HEK293 (cell line): ENCODE results near the gene ENGASE.

Experiments
- CTCF ChIA-PET: fragments of 350-600 bp; formaldehyde crosslinking; extraction: SDS; loops from one replicate; lab custom pipeline; 2021; ENCODE audit warnings: antibody characterized with exemption; lab: Yijun Ruan, JAX
- POLR2A ChIA-PET: fragments of 300-600 bp; formaldehyde crosslinking; extraction: SDS; loops from one replicate; lab custom pipeline; 2020; ENCODE audit warnings: antibody characterized with exemption, inconsistent platforms; lab: Yijun Ruan, JAX
- H3K27ac ChIP-seq: fragments of 200-500 bp; sonication (Bioruptor generic); 2 replicates; pipeline ENCODE4 v1.5.1; 2014; ENCODE audit warnings: low read depth, low read length, control low read depth, inconsistent platforms; ENCODE audit errors: extremely low read depth
- H3K36me3 ChIP-seq, 2 experiments: fragments of 200-500 bp in 1 of 2; sonication (Bioruptor generic) in 1 of 2; 1 replicate in 1 of 2; 2 replicates in 1 of 2; pipeline ENCODE4 v1.5.1; 2014 to 2017; ENCODE audit warnings: inconsistent platforms in 2 of 2, low read length in 2 of 2; ENCODE audit not compliant: control insufficient read depth in 2 of 2, insufficient read depth in 1 of 2
- H3K4me1 ChIP-seq: fragments of 200-500 bp; sonication (Bioruptor generic); 2 replicates; pipeline ENCODE4 v1.5.1; 2014; ENCODE audit warnings: mild to moderate bottlenecking, low read length, inconsistent platforms; ENCODE audit not compliant: control insufficient read depth, insufficient read depth
- H3K4me3 ChIP-seq: 2 replicates; pipeline ENCODE4 v1.5.1; 2011; ENCODE audit warnings: low read depth, mild to moderate bottlenecking, control low read depth, low read length, moderate library complexity
- H3K9me3 ChIP-seq: fragments of 200-500 bp; sonication (Bioruptor generic); 2 replicates; pipeline ENCODE4 v1.5.1; 2014; ENCODE audit warnings: low read depth, low read length, inconsistent platforms; ENCODE audit not compliant: control insufficient read depth, insufficient read depth
- GLIS1 ChIP-seq: fragments of 450-650 bp; formaldehyde crosslinking; IDR thresholded peaks from 2 replicates; pipeline ENCODE4 v1.5.1; 2016; ENCODE audit warnings: missing biosample characterization, missing genetic modification characterization
- OSR2 ChIP-seq: fragments of 450-650 bp; formaldehyde crosslinking; IDR thresholded peaks from 2 replicates; pipeline ENCODE4 v1.5.1; 2016; ENCODE audit warnings: missing biosample characterization, missing genetic modification characterization
- SALL2 ChIP-seq: fragments of 450-650 bp; formaldehyde crosslinking; IDR thresholded peaks from 2 replicates; pipeline ENCODE4 v1.5.0; 2017; ENCODE audit warnings: missing biosample characterization, mild to moderate bottlenecking, missing genetic modification characterization, borderline replicate concordance
- SCRT2 ChIP-seq: fragments of 450-650 bp; formaldehyde crosslinking; IDR thresholded peaks from 2 replicates; pipeline ENCODE4 v1.5.1; 2016; ENCODE audit warnings: missing biosample characterization, missing genetic modification characterization
- SP3 ChIP-seq: fragments of 450-650 bp; formaldehyde crosslinking; IDR thresholded peaks from 2 replicates; pipeline ENCODE4 v1.5.1; 2016; ENCODE audit warnings: missing biosample characterization, missing genetic modification characterization
- ZBTB48 ChIP-seq: fragments of 450-650 bp; formaldehyde crosslinking; IDR thresholded peaks from 2 replicates; pipeline ENCODE4 v1.5.1; 2016; ENCODE audit warnings: missing biosample characterization, missing genetic modification characterization
- ZBTB8A ChIP-seq: fragments of 450-650 bp; formaldehyde crosslinking; IDR thresholded peaks from 2 replicates; pipeline ENCODE4 v1.5.1; 2016; ENCODE audit warnings: missing biosample characterization, missing genetic modification characterization
- ZFP41 ChIP-seq: fragments of 450-650 bp; formaldehyde crosslinking; IDR thresholded peaks from 2 replicates; pipeline ENCODE4 v1.5.1; 2016; ENCODE audit warnings: missing biosample characterization, missing genetic modification characterization, borderline replicate concordance
- ZNF133 ChIP-seq: fragments of 450-650 bp; formaldehyde crosslinking; IDR thresholded peaks from 2 replicates; pipeline ENCODE4 v1.5.1; 2016; ENCODE audit warnings: missing biosample characterization, missing genetic modification characterization
- ZNF140 ChIP-seq: fragments of 450-650 bp; formaldehyde crosslinking; IDR thresholded peaks from 2 replicates; pipeline ENCODE4 v1.5.1; 2016; ENCODE audit warnings: missing biosample characterization, missing genetic modification characterization
- ZNF174 ChIP-seq: fragments of 450-650 bp; formaldehyde crosslinking; IDR thresholded peaks from 2 replicates; pipeline ENCODE4 v1.5.0; 2017; ENCODE audit warnings: missing biosample characterization, mild to moderate bottlenecking, missing genetic modification characterization
- ZNF24 ChIP-seq: fragments of 450-650 bp; formaldehyde crosslinking; IDR thresholded peaks from 2 replicates; pipeline ENCODE4 v1.5.1; 2016; ENCODE audit warnings: missing biosample characterization, missing genetic modification characterization
- ZNF548 ChIP-seq: fragments of 450-650 bp; formaldehyde crosslinking; IDR thresholded peaks from 2 replicates; pipeline ENCODE4 v1.5.1; 2016; ENCODE audit warnings: missing biosample characterization, missing genetic modification characterization
- ZNF664 ChIP-seq: fragments of 450-650 bp; formaldehyde crosslinking; IDR thresholded peaks from 2 replicates; pipeline ENCODE4 v1.5.1; 2016; ENCODE audit warnings: missing biosample characterization, missing genetic modification characterization
- ZNF837 ChIP-seq: fragments of 450-650 bp; formaldehyde crosslinking; IDR thresholded peaks from 2 replicates; pipeline ENCODE4 v1.5.1; 2016; ENCODE audit warnings: missing biosample characterization, missing genetic modification characterization
- TF ChIP-seq, protein P1 (sequence below): fragments of 450-650 bp; formaldehyde crosslinking; IDR thresholded peaks from 2 replicates; pipeline ENCODE4 v1.5.1; 2016; ENCODE audit warnings: missing biosample characterization, missing genetic modification characterization
- TF ChIP-seq, protein P2 (sequence below): fragments of 450-650 bp; formaldehyde crosslinking; IDR thresholded peaks from 2 replicates; pipeline ENCODE4 v1.5.1; 2016; ENCODE audit warnings: missing biosample characterization, missing genetic modification characterization
- TF ChIP-seq, protein P3 (sequence below): fragments of 450-650 bp; formaldehyde crosslinking; IDR thresholded peaks from 2 replicates; pipeline ENCODE4 v1.5.1; 2016; ENCODE audit warnings: missing biosample characterization, missing genetic modification characterization
- TF ChIP-seq, protein P4 (sequence below): fragments of 450-650 bp; formaldehyde crosslinking; IDR thresholded peaks from 2 replicates; pipeline ENCODE4 v1.5.1; 2016; ENCODE audit warnings: missing biosample characterization, missing genetic modification characterization

ENGASE gene

DNA sequence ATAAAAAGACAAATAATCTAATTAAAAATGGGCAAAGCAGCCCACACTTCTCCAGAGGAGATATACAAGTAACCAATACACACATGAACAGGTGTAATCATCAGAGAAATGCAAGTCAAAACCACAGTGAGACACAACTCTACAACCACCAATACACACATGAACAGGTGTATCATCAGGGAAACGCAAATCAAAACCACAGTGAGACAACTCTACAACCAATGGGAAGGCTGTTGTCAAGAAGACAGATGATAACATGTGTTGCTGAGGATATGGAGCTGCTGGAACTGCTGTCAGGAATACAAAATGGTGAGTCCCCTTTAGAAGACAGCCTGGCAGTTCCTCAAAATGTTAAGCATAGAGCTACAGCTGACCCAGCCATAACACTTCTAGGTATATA is 22.5 kb upstream of the ENGASE start:
- Histone ChIP-seq H3K9me3 (no peaks in the 10 kb centered on the region), H3K36me3 (peaks cover 0 to 3% of the 10 kb centered on the region in 2 experiments; a peak in 1 of 3 replicates), H3K4me1 (no peaks in the 10 kb centered on the region), H3K4me3 (no peak overlapping the region), H3K27ac (no peak overlapping the region)
- ChIA-PET CTCF (interaction anchor here (0.6 to 4.4 kb wide), 11 partner anchors 10 to 339 kb away, joined by 3 to 20 read pairs (median 3); partner anchors contain the start of gene ENGASE), POLR2A (interaction anchor here (0.6 kb wide), 1 partner anchor 10 kb away, joined by 3 read pairs; no protein-coding TSS in a partner anchor)
- no peak for TF ChIP-seq ZNF140 (tag by site-specific recombination)
- TF ChIP-seq, protein P1, sequence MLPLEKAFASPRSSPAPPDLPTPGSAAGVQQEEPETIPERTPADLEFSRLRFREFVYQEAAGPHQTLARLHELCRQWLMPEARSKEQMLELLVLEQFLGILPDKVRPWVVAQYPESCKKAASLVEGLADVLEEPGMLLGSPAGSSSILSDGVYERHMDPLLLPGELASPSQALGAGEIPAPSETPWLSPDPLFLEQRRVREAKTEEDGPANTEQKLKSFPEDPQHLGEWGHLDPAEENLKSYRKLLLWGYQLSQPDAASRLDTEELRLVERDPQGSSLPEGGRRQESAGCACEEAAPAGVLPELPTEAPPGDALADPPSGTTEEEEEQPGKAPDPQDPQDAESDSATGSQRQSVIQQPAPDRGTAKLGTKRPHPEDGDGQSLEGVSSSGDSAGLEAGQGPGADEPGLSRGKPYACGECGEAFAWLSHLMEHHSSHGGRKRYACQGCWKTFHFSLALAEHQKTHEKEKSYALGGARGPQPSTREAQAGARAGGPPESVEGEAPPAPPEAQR (tag by site-specific recombination) = no peak
- no peak for TF ChIP-seq ZNF24
- TF ChIP-seq ZNF174 (tag by site-specific recombination) = no peak
- TF ChIP-seq SALL2 (tag by site-specific recombination) = no peak
- TF ChIP-seq ZNF837 (tag by site-specific recombination) = no peak
- TF ChIP-seq SP3 (tag by site-specific recombination) = no peak
- TF ChIP-seq, protein P2, sequence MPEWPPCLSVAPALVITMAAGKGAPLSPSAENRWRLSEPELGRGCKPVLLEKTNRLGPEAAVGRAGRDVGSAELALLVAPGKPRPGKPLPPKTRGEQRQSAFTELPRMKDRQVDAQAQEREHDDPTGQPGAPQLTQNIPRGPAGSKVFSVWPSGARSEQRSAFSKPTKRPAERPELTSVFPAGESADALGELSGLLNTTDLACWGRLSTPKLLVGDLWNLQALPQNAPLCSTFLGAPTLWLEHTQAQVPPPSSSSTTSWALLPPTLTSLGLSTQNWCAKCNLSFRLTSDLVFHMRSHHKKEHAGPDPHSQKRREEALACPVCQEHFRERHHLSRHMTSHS = no peak
- no peak for TF ChIP-seq ZNF548 (tag by site-specific recombination)
- no peak for TF ChIP-seq ZFP41 (tag by site-specific recombination)
- TF ChIP-seq OSR2 (tag by site-specific recombination) = no peak
- no peak for TF ChIP-seq ZBTB8A (tag by site-specific recombination)

DNA sequence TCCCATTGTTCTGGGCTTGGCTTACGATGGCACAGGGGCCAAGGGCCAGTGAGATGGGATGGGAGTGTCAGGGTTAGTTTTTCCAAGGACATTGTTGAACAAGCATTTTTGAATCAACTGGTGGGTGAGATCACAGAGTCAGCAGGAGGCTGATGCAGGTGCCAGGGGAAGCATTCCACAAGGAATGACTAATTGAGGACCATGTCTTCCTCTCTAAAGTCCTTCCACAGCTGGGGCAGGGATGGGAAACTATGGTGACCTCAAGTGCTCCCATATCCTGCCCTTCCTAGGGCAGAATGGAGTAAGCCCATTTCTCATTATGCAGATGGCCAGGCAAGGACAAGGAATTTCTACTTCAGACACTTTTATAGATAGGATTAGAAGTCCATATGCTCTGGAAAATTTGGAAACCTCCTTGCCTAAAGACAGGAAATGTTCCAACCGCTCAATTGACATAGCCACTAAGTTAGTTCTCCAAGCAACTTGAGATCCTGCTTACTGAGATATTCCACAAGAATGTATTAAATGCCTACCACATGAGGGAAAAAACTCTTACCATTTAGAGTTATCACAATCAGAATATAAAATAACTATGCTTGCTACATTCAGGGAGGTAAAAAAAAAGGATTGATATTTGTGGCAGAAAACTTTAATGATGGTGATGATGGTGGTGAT is 21.2 kb upstream of the ENGASE start:
- no peak overlapping the region for H3K27ac ChIP-seq
- ChIA-PET POLR2A (interaction anchor here (0.8 kb wide), 1 partner anchor 31 kb away, joined by 3 read pairs; no protein-coding TSS in a partner anchor), CTCF (interaction anchor here (0.8 to 4.4 kb wide), 7 partner anchors 11 to 339 kb away, joined by 3 to 20 read pairs (median 4); no protein-coding TSS in a partner anchor)
- 0 out of 2 replicates have a peak, but pooled peaks have one; percentile 6 for TF ChIP-seq GLIS1 (tag by site-specific recombination)
- peak; percentile 78 for TF ChIP-seq SCRT2 (tag by site-specific recombination)
- TF ChIP-seq ZNF664 (tag by site-specific recombination) = 0 out of 2 replicates have a peak, but pooled peaks have one; percentile 2
- TF ChIP-seq, protein P3, sequence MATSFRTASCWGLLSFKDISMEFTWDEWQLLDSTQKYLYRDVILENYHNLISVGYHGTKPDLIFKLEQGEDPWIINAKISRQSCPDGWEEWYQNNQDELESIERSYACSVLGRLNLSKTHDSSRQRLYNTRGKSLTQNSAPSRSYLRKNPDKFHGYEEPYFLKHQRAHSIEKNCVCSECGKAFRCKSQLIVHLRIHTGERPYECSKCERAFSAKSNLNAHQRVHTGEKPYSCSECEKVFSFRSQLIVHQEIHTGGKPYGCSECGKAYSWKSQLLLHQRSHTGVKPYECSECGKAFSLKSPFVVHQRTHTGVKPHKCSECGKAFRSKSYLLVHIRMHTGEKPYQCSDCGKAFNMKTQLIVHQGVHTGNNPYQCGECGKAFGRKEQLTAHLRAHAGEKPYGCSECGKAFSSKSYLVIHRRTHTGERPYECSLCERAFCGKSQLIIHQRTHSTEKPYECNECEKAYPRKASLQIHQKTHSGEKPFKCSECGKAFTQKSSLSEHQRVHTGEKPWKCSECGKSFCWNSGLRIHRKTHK (tag by site-specific recombination) = no peak
- no peak overlapping the region for H3K4me3 ChIP-seq
- H3K4me1 ChIP-seq = no peaks in the 10 kb centered on the region
- no peaks in the 10 kb centered on the region for H3K36me3 ChIP-seq
- no peaks in the 10 kb centered on the region for H3K9me3 ChIP-seq

DNA sequence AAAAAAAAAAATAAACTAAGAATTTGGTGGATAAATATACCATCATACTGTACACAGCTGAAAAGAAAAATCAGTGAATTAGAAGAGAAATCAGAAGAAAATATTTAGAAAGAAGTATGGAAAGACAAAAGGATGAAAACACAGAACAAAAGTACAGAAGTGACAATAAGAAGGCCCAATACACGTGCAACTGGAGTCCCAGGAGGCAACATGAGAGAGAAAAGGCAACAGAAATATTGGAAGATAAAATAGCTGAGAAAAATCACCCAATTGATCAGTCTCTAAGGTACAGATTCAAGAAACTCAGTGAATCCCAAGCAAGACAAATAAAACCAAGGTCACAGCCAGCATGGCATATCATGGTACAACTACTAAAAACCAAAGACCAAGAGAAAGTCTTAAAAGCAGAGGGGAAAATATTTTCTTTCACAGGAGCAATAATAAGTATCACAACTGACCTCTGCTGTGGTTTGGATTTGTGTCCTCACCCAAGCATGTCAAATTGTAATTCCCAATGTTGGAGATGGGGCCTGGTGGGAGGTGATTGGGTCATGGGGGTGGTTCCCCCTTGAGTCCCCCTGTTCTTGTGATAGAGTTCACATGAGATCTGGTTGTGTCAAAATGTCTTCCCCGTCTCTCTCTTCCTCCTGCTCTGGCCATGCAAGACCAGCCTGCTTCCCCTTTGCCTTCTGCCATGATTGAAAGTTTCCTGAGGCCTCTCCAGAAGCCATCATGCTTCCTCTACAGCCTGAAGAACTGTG is 20.2 kb upstream of the ENGASE start:
- ChIA-PET CTCF (interaction anchor here (1.5 to 4.6 kb wide), 4 partner anchors 9 to 338 kb away, joined by 3 to 20 read pairs (median 11); no protein-coding TSS in a partner anchor), POLR2A (no interaction called here)
- no peaks in the 10 kb centered on the region for H3K9me3 ChIP-seq
- no peaks in the 10 kb centered on the region for H3K4me1 ChIP-seq
- no peaks in the 10 kb centered on the region for H3K36me3 ChIP-seq
- no peak overlapping the region for H3K27ac ChIP-seq
- no peak overlapping the region for H3K4me3 ChIP-seq
- TF ChIP-seq, protein P4, sequence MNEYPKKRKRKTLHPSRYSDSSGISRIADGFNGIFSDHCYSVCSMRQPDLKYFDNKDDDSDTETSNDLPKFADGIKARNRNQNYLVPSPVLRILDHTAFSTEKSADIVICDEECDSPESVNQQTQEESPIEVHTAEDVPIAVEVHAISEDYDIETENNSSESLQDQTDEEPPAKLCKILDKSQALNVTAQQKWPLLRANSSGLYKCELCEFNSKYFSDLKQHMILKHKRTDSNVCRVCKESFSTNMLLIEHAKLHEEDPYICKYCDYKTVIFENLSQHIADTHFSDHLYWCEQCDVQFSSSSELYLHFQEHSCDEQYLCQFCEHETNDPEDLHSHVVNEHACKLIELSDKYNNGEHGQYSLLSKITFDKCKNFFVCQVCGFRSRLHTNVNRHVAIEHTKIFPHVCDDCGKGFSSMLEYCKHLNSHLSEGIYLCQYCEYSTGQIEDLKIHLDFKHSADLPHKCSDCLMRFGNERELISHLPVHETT (tag by site-specific recombination) = 0 out of 2 replicates have a peak, but pooled peaks have one; percentile 25
- TF ChIP-seq ZBTB48 (tag by site-specific recombination) = no peak
- TF ChIP-seq ZNF133 (tag by site-specific recombination) = peak; percentile 97
